Aorta (tissue), 5 donors: Measurements from ENCODE around the gene RAP1GAP2. TPM values are rescaled to one million over a fixed set of nuclear protein-coding genes. Genes with fewer than 3 reads are reported as not detected.

Source experiments
- ATAC-seq: fragments of 200-7000 bp; cut with Tn5 transposase; one replicate; pipeline ENCODE4 v1.9.1; 2022; ENCODE audit warnings: moderate library complexity; ENCODE audit not compliant: low FRiP score
- DNase-seq, 2 donors: peaks; one replicate each; pipeline ENCODE4 v3.0.0-alpha.2; 2020
- H3K27ac ChIP-seq, 2 donors: one replicate each; pipeline ENCODE4 v1.5.1; 2013; ENCODE audit warnings: low read length in 2 of 2, mild to moderate bottlenecking in 2 of 2, moderate library complexity in 2 of 2, control low read depth in 1 of 2, inconsistent platforms in 1 of 2, low read depth in 1 of 2
- H3K27me3 ChIP-seq, 2 donors: one replicate each; pipeline ENCODE4 v1.6.1; 2013; ENCODE audit warnings: control low read depth in 1 of 2, low read length in 1 of 2, mild to moderate bottlenecking in 1 of 2, moderate library complexity in 1 of 2; ENCODE audit not compliant: insufficient read depth in 2 of 2, control insufficient read depth in 1 of 2
- H3K36me3 ChIP-seq, 2 donors: one replicate each; pipeline ENCODE4 v1.6.1; 2013; ENCODE audit warnings: control low read depth in 1 of 2, low read length in 1 of 2, mild to moderate bottlenecking in 1 of 2; ENCODE audit not compliant: insufficient read depth in 2 of 2, control insufficient read depth in 1 of 2
- H3K4me1 ChIP-seq, 2 donors: one replicate each; pipeline ENCODE4 v1.6.1; 2013; ENCODE audit warnings: low read length in 2 of 2, control low read depth in 1 of 2, mild to moderate bottlenecking in 1 of 2, moderate library complexity in 1 of 2; ENCODE audit not compliant: insufficient read depth in 2 of 2, control insufficient read depth in 1 of 2
- H3K4me3 ChIP-seq, 2 donors: one replicate each; pipeline ENCODE4 v1.5.1; 2013; ENCODE audit warnings: low read length in 2 of 2, control low read depth in 1 of 2, mild to moderate bottlenecking in 1 of 2
- H3K9me3 ChIP-seq: one replicate; pipeline ENCODE4 v1.6.1; 2013; ENCODE audit warnings: mild to moderate bottlenecking, low read length; ENCODE audit not compliant: control insufficient read depth
- WGBS, 2 donors: extraction: QIAGEN DNeasy Blood & Tissue Kit; methylation state at CpG; one replicate each; pipeline ENCODE4 v1.1.7; 2013; 5-methylcytosine and 5-hydroxymethylcytosine counted together
- intact Hi-C, 2 donors: fragments of 100-400 bp; cut with DNase I; formaldehyde crosslinking; loops; one replicate each; pipeline versions ENCODE4 v1.14.2 to v1.15.0; 2022
- polyA plus RNA-seq, 2 donors: library from polyadenylated mRNA; stranded (reverse); fragments of 200-250 nt; gene quantifications; one replicate each; pipeline ENCODE4 v1.2.3, GENCODE V29; 2013
- total RNA-seq, 2 donors: library from RNA; stranded (reverse); fragmentation: NEBNext Ultra II Directional; extraction: Animal tissue kit (Norgen Biotek cat#: 25700); gene quantifications; one replicate each; pipeline ENCODE4 v1.2.1, GENCODE V29; 2021
- donor health status: healthy with polysubstance abuse.
- donor health status: Bipolar disorder and iron deficiency.
- donor health status: DM: no; HTN: no; CAD: no.
- donor health status: DM: no; HTN: no; CAD: no.
- donor health status: DM: yes; HTN: yes; CAD: no.

Gene RAP1GAP2
- total and polyA plus RNA-seq, 4 donors: 2.0 to 7.7 (median 4.2) TPM

GRCh38 chr17:2949469-2950044, 153.3 kb downstream of the RAP1GAP2 start:
- H3K27ac ChIP-seq: no peak overlapping the region
- no peaks in the 10 kb centered on the region for H3K9me3 ChIP-seq
- no peaks in the 10 kb centered on the region for H3K27me3 ChIP-seq
- no peaks in the 10 kb centered on the region for H3K36me3 ChIP-seq
- intact Hi-C loops: no loop called here
- 61 to 64% methylated on average over 7 of the region's 7 CpGs for WGBS, 2 donors
- H3K4me1 ChIP-seq: no peaks in the 10 kb centered on the region
- peak; percentile 74 to 84 for DNase-seq
- H3K4me3 ChIP-seq: no peak overlapping the region
- no peak for ATAC-seq

GRCh38 chr17:2950846-2951245, 154.6 kb downstream of the RAP1GAP2 start:
- Histone ChIP-seq H3K4me1 (no peaks in the 10 kb centered on the region), H3K27ac (no peak overlapping the region), H3K4me3 (no peak overlapping the region), H3K36me3 (no peaks in the 10 kb centered on the region), H3K9me3 (no peaks in the 10 kb centered on the region), H3K27me3 (no peaks in the 10 kb centered on the region)
- intact Hi-C loops: no loop called here
- 92 to 97% methylated on average over 10 of the region's 10 CpGs for WGBS, 2 donors
- peak; percentile 24 to 46 for DNase-seq
- ATAC-seq: no peak

GRCh38 chr17:2952174-2952845, 156.1 kb downstream of the RAP1GAP2 start:
- ATAC-seq: no peak

GRCh38 chr17:2954898-2955445, 158.7 kb downstream of the RAP1GAP2 start:
- no peaks in the 10 kb centered on the region for H3K27me3 ChIP-seq
- peak in 1 of 2 donors; percentile 12 for DNase-seq
- 68 to 73% methylated on average over 8 of the region's 8 CpGs for WGBS, 2 donors

More at GRCh38 chr17:2952174-2952845, 156.1 kb downstream of the RAP1GAP2 start:
- no peak overlapping the region for H3K27ac ChIP-seq
- no peak for DNase-seq
- no peak overlapping the region for H3K4me3 ChIP-seq
- no peaks in the 10 kb centered on the region for H3K36me3 ChIP-seq
- WGBS, 2 donors: 64 to 78% methylated on average over 8 of the region's 8 CpGs
- intact Hi-C loops: no loop called here
- H3K27me3 ChIP-seq: no peaks in the 10 kb centered on the region
- no peaks in the 10 kb centered on the region for H3K4me1 ChIP-seq
- H3K9me3 ChIP-seq: no peaks in the 10 kb centered on the region

GRCh38 chr17:2955931-2956582, 159.8 kb downstream of the RAP1GAP2 start:
- intact Hi-C loops: no loop called here
- Histone ChIP-seq H3K4me1 (no peaks in the 10 kb centered on the region), H3K27me3 (no peaks in the 10 kb centered on the region), H3K9me3 (no peaks in the 10 kb centered on the region), H3K4me3 (no peak overlapping the region), H3K36me3 (no peaks in the 10 kb centered on the region), H3K27ac (no peak overlapping the region)
- no peak for ATAC-seq
- peak in 1 of 2 donors; percentile 41 for DNase-seq
- 89 to 90% methylated on average over 17 of the region's 17 CpGs for WGBS, 2 donors

More at GRCh38 chr17:2954898-2955445, 158.7 kb downstream of the RAP1GAP2 start:
- Histone ChIP-seq H3K27ac (no peak overlapping the region), H3K4me1 (no peaks in the 10 kb centered on the region), H3K36me3 (no peaks in the 10 kb centered on the region), H3K9me3 (no peaks in the 10 kb centered on the region), H3K4me3 (no peak overlapping the region)
- ATAC-seq: no peak
- intact Hi-C loops: no loop called here

GRCh38 chr17:2957631-2958286, 161.5 kb downstream of the RAP1GAP2 start:
- H3K4me1 ChIP-seq: no peaks in the 10 kb centered on the region
- ATAC-seq (no peak), DNase-seq (peak in 1 of 2 donors; percentile 57)
- H3K27me3 ChIP-seq: no peaks in the 10 kb centered on the region
- H3K4me3 ChIP-seq: no peak overlapping the region
- H3K36me3 ChIP-seq: no peaks in the 10 kb centered on the region
- H3K27ac ChIP-seq: no peak overlapping the region
- intact Hi-C loops: no loop called here
- 95 to 96% methylated on average over 12 of the region's 12 CpGs for WGBS, 2 donors
- H3K9me3 ChIP-seq: no peaks in the 10 kb centered on the region

DNA sequence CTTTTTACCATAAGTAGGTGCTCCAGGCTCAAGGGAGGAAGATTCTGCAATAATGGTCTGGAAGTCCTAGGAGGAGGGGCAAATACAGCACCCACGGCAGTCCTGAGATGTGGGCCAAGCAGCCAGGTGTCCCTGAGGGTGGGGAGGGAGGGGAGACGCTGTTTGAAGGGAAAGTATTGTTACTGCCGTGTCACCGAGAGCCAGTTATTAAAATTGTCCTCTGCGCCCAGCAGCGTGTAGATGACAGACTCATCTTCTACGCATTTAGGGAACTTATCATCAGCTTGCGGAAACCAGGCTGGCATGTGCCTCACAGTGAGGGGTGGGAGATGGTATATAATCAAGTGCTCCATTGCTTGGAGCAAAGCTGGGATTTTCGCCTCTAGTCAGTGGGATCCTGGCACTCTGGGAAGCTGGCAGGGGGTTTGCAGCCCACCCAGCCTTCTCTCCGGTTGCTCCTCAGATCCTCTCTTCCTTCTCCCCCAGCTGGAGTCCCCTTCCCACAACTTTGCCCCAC, 162.5 kb downstream of the RAP1GAP2 start:
- H3K27me3 ChIP-seq: no peaks in the 10 kb centered on the region
- 91 to 95% methylated on average over 10 of the region's 10 CpGs for WGBS, 2 donors
- intact Hi-C loops: no loop called here
- peak in 1 of 2 donors; percentile 26 for DNase-seq
- H3K36me3 ChIP-seq: no peaks in the 10 kb centered on the region
- H3K4me1 ChIP-seq: no peaks in the 10 kb centered on the region
- H3K27ac ChIP-seq: no peak overlapping the region
- no peak for ATAC-seq
- no peaks in the 10 kb centered on the region for H3K9me3 ChIP-seq
- H3K4me3 ChIP-seq: no peak overlapping the region

GRCh38 chr17:2959371-2960130, 163.3 kb downstream of the RAP1GAP2 start:
- intact Hi-C loops: no loop called here
- WGBS, 2 donors: 96% methylated on average over 19 of the region's 19 CpGs
- no peaks in the 10 kb centered on the region for H3K9me3 ChIP-seq
- H3K27me3 ChIP-seq: no peaks in the 10 kb centered on the region
- ATAC-seq (no peak), DNase-seq (peak in 1 of 2 donors; percentile 27)
- H3K4me3 ChIP-seq: no peak overlapping the region
- no peak overlapping the region for H3K27ac ChIP-seq
- no peaks in the 10 kb centered on the region for H3K36me3 ChIP-seq
- H3K4me1 ChIP-seq: no peaks in the 10 kb centered on the region
